Activated T-cell treated with anti-CD3 and anti-CD28 coated beads, Interleukin-2, amount 50 U/mL, for 24 hours (primary cell): ENCODE data around the gene SLC10A2.
"Not testable (repeated sequence)": the region's sequence is repeated elsewhere in the genome, so short reads cannot be mapped to it uniquely, and the experiment has no call there.

Experiments
- DNase-seq: peaks from one replicate; pipeline ENCODE4 v3.0.0-alpha.2; 2020
- H3K27ac Mint-ChIP-seq: 2 replicates; pipeline ENCODE4 v1.8.0; 2020; ENCODE audit warnings: mild to moderate bottlenecking, mixed read lengths
- H3K27me3 Mint-ChIP-seq: 2 replicates; pipeline ENCODE4 v1.8.0; 2020; ENCODE audit warnings: mixed read lengths
- H3K36me3 Mint-ChIP-seq: 2 replicates; pipeline ENCODE4 v1.8.0; 2020; ENCODE audit warnings: low read depth, mixed read lengths
- H3K4me1 Mint-ChIP-seq: 2 replicates; pipeline ENCODE4 v1.8.0; 2020; ENCODE audit warnings: low read depth, mixed read lengths
- H3K4me3 Mint-ChIP-seq: 2 replicates; pipeline ENCODE4 v1.8.0; 2020; ENCODE audit warnings: mild to moderate bottlenecking, moderate library complexity, mixed read lengths
- H3K9me3 Mint-ChIP-seq: 2 replicates; pipeline ENCODE4 v1.8.0; 2020; ENCODE audit warnings: mixed read lengths

SLC10A2 gene

GRCh38 chr13:103066079-103066780 lies at the start of gene SLC10A2:
Gene SLC10A2, minus strand, starts transcription at chr13:103066417. Its CDS starts 168 bp downstream, at chr13:103066249.
- Mint-ChIP-seq H3K27me3 (no peaks in the 10 kb centered on the region), H3K36me3 (no peaks in the 10 kb centered on the region), H3K27ac (no peak within 1 kb of the TSS), H3K4me1 (no peaks in the 10 kb centered on the region), H3K4me3 (no peak within 1 kb of the TSS), H3K9me3 (no peaks in the 10 kb centered on the region)
- no peak for DNase-seq

GRCh38 chr13:103107580-103107979 lies 41.4 kb upstream of the SLC10A2 start:
- Mint-ChIP-seq H3K4me1 (no peaks in the 10 kb centered on the region), H3K27me3 (no peaks in the 10 kb centered on the region), H3K36me3 (no peaks in the 10 kb centered on the region), H3K9me3 (peaks cover 2% of the 10 kb centered on the region), H3K27ac (no peak overlapping the region), H3K4me3 (no peak overlapping the region)
- no peak for DNase-seq

- Mint-ChIP-seq H3K9me3 (no peaks in the 10 kb centered on the region), H3K36me3 (no peaks in the 10 kb centered on the region), H3K4me1 (no peaks in the 10 kb centered on the region), H3K27me3 (no peaks in the 10 kb centered on the region), H3K4me3 (no peak overlapping the region), H3K27ac (no peak overlapping the region)
- no peak for DNase-seq
These were observed 38.1 kb upstream of the SLC10A2 start for GRCh38 chr13:103104340-103104739.

- not testable (repeated sequence) for H3K4me3 Mint-ChIP-seq, DNase-seq, H3K36me3 Mint-ChIP-seq, H3K4me1 Mint-ChIP-seq, H3K27me3 Mint-ChIP-seq, H3K27ac Mint-ChIP-seq, H3K9me3 Mint-ChIP-seq
These were observed 37.2 kb upstream of the SLC10A2 start for GRCh38 chr13:103103456-103103855.

GRCh38 chr13:103102482-103102881 lies 36.3 kb upstream of the SLC10A2 start:
- H3K36me3 Mint-ChIP-seq, result no peaks in the 10 kb centered on the region
- no peaks in the 10 kb centered on the region for H3K9me3 Mint-ChIP-seq
- no peak for DNase-seq
- H3K4me3 Mint-ChIP-seq, result no peak overlapping the region
- H3K27ac Mint-ChIP-seq, result no peak overlapping the region
- no peaks in the 10 kb centered on the region for H3K4me1 Mint-ChIP-seq
- no peaks in the 10 kb centered on the region for H3K27me3 Mint-ChIP-seq

GRCh38 chr13:103101901-103102300 lies 35.7 kb upstream of the SLC10A2 start:
- DNase-seq, result no peak
- H3K4me3 Mint-ChIP-seq, result no peak overlapping the region
- no peaks in the 10 kb centered on the region for H3K36me3 Mint-ChIP-seq
- H3K27ac Mint-ChIP-seq, result no peak overlapping the region
- no peaks in the 10 kb centered on the region for H3K27me3 Mint-ChIP-seq
- H3K4me1 Mint-ChIP-seq, result no peaks in the 10 kb centered on the region
- H3K9me3 Mint-ChIP-seq, result no peaks in the 10 kb centered on the region

- Mint-ChIP-seq H3K36me3 (no peaks in the 10 kb centered on the region), H3K27me3 (no peaks in the 10 kb centered on the region), H3K9me3 (no peaks in the 10 kb centered on the region), H3K27ac (no peak overlapping the region), H3K4me1 (no peaks in the 10 kb centered on the region), H3K4me3 (no peak overlapping the region)
- no peak for DNase-seq
These were observed 35.3 kb upstream of the SLC10A2 start for GRCh38 chr13:103101500-103101899.

- no peak for DNase-seq
- H3K36me3 Mint-ChIP-seq, result no peaks in the 10 kb centered on the region
- H3K9me3 Mint-ChIP-seq, result no peaks in the 10 kb centered on the region
- H3K27me3 Mint-ChIP-seq, result no peaks in the 10 kb centered on the region
- no peaks in the 10 kb centered on the region for H3K4me1 Mint-ChIP-seq
- H3K27ac Mint-ChIP-seq, result no peak overlapping the region
- H3K4me3 Mint-ChIP-seq, result no peak overlapping the region
These were observed 34.6 kb upstream of the SLC10A2 start for GRCh38 chr13:103100830-103101229.

- Mint-ChIP-seq H3K4me3 (no peak overlapping the region), H3K9me3 (no peaks in the 10 kb centered on the region)
These were observed 33.6 kb upstream of the SLC10A2 start for GRCh38 chr13:103099722-103100293.

GRCh38 chr13:103098535-103098934 lies 32.3 kb upstream of the SLC10A2 start:
- H3K4me1 Mint-ChIP-seq, result no peaks in the 10 kb centered on the region

More at GRCh38 chr13:103099722-103100293, 33.6 kb upstream of the SLC10A2 start:
- Mint-ChIP-seq H3K27me3 (no peaks in the 10 kb centered on the region), H3K4me1 (no peaks in the 10 kb centered on the region), H3K27ac (no peak overlapping the region), H3K36me3 (no peaks in the 10 kb centered on the region)
- DNase-seq, result no peak

GRCh38 chr13:103097366-103097928 lies 31.2 kb upstream of the SLC10A2 start:
- Mint-ChIP-seq H3K27me3 (no peaks in the 10 kb centered on the region), H3K9me3 (peaks cover 11% of the 10 kb centered on the region), H3K36me3 (no peaks in the 10 kb centered on the region), H3K27ac (no peak overlapping the region), H3K4me3 (no peak overlapping the region), H3K4me1 (no peaks in the 10 kb centered on the region)
- no peak for DNase-seq

More at GRCh38 chr13:103098535-103098934, 32.3 kb upstream of the SLC10A2 start:
- H3K9me3 Mint-ChIP-seq, result peaks cover 7% of the 10 kb centered on the region
- no peak overlapping the region for H3K27ac Mint-ChIP-seq
- no peaks in the 10 kb centered on the region for H3K36me3 Mint-ChIP-seq
- no peak for DNase-seq
- no peaks in the 10 kb centered on the region for H3K27me3 Mint-ChIP-seq
- no peak overlapping the region for H3K4me3 Mint-ChIP-seq

- not testable (repeated sequence) for H3K4me3 Mint-ChIP-seq, H3K36me3 Mint-ChIP-seq, H3K27me3 Mint-ChIP-seq, DNase-seq, H3K4me1 Mint-ChIP-seq, H3K27ac Mint-ChIP-seq
- peaks cover 17% of the 10 kb centered on the region for H3K9me3 Mint-ChIP-seq
These were observed 27.4 kb upstream of the SLC10A2 start for GRCh38 chr13:103093649-103094048.

- Mint-ChIP-seq H3K36me3 (no peaks in the 10 kb centered on the region), H3K27me3 (no peaks in the 10 kb centered on the region), H3K4me1 (no peaks in the 10 kb centered on the region), H3K9me3 (peaks cover 5% of the 10 kb centered on the region), H3K4me3 (no peak overlapping the region), H3K27ac (no peak overlapping the region)
- no peak for DNase-seq
These were observed 21.1 kb upstream of the SLC10A2 start for GRCh38 chr13:103087275-103087674.

GRCh38 chr13:103081435-103081834 lies 15.2 kb upstream of the SLC10A2 start:
- peaks cover 1% of the 10 kb centered on the region for H3K9me3 Mint-ChIP-seq
- H3K4me3 Mint-ChIP-seq, result no peak overlapping the region
- H3K36me3 Mint-ChIP-seq, result no peaks in the 10 kb centered on the region
- H3K27ac Mint-ChIP-seq, result no peak overlapping the region
- H3K4me1 Mint-ChIP-seq, result no peaks in the 10 kb centered on the region
- DNase-seq, result no peak
- peaks cover 13% of the 10 kb centered on the region for H3K27me3 Mint-ChIP-seq

GRCh38 chr13:103078158-103078557 lies 11.9 kb upstream of the SLC10A2 start:
- no peaks in the 10 kb centered on the region for H3K4me1 Mint-ChIP-seq
- H3K36me3 Mint-ChIP-seq, result no peaks in the 10 kb centered on the region
- H3K4me3 Mint-ChIP-seq, result no peak overlapping the region
- peaks cover 1% of the 10 kb centered on the region for H3K9me3 Mint-ChIP-seq
- DNase-seq, result no peak
- peaks cover 13% of the 10 kb centered on the region for H3K27me3 Mint-ChIP-seq
- H3K27ac Mint-ChIP-seq, result no peak overlapping the region
